Keratinocyte (primary cell): ENCODE results near the gene PLA2R1.

Experiments
- EZH2 ChIP-seq: IDR thresholded peaks from one replicate; pipeline ENCODE4 v1.6.1; 2012; ENCODE audit warnings: inconsistent platforms, mild to moderate bottlenecking, low read length, moderate library complexity
- TF ChIP-seq, protein P1 (sequence below), 3 experiments: IDR thresholded peaks in 1 of 3; conservative IDR thresholded peaks in 1 of 3; optimal IDR thresholded peaks in 1 of 3; 2 replicates in 2 of 3; 3 replicates in 1 of 3; pipeline versions ENCODE3 to v1.5.1; 2011; ENCODE audit warnings: low read length in 3 of 3, mild to moderate bottlenecking in 3 of 3, moderate library complexity in 2 of 3, control low read depth in 1 of 3, inconsistent platforms in 1 of 3; ENCODE audit not compliant: insufficient read depth in 2 of 3; ENCODE audit errors: extremely low read depth in 1 of 3

DNA sequence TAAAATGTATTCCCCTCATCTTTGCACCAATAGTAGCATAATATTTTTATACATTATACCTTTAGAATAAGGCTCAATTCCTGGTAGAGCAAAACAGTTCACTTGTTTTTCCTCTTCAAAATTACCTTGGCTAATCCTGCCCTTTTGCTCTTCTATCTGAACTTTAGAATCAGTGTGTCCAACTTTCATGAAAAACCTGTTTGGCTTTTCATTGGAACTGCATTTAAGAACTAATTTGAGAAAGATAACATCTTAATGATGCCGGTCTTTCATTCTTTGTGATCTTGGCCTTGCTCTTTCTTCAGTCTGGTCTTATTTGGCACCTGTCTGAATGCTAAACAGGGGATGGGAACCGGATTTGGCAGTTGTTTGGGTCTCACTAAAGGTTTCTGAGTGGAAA is 151.5 kb downstream of the PLA2R1 start:
- TF ChIP-seq, protein P1, sequence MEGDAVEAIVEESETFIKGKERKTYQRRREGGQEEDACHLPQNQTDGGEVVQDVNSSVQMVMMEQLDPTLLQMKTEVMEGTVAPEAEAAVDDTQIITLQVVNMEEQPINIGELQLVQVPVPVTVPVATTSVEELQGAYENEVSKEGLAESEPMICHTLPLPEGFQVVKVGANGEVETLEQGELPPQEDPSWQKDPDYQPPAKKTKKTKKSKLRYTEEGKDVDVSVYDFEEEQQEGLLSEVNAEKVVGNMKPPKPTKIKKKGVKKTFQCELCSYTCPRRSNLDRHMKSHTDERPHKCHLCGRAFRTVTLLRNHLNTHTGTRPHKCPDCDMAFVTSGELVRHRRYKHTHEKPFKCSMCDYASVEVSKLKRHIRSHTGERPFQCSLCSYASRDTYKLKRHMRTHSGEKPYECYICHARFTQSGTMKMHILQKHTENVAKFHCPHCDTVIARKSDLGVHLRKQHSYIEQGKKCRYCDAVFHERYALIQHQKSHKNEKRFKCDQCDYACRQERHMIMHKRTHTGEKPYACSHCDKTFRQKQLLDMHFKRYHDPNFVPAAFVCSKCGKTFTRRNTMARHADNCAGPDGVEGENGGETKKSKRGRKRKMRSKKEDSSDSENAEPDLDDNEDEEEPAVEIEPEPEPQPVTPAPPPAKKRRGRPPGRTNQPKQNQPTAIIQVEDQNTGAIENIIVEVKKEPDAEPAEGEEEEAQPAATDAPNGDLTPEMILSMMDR (optimal IDR thresholded peaks at IDR 0.05 in 1 of 3, IDR thresholded peaks at IDR 0.05 in 1 of 3, conservative IDR thresholded peaks at IDR 0.05 in 1 of 3; ENCODE audit: extremely low read depth in 1 of 3, insufficient read depth in 2 of 3, low read length in 3 of 3), result no peak
- no peak for TF ChIP-seq EZH2
